ENCODE data around the gene GEN1. TPM values are rescaled to one million over a fixed set of nuclear protein-coding genes. Genes with fewer than 3 reads are reported as not detected.

GEN1 gene
- total RNA-seq, 1 experiment from 2014 or later: 36.5 TPM

DNA sequence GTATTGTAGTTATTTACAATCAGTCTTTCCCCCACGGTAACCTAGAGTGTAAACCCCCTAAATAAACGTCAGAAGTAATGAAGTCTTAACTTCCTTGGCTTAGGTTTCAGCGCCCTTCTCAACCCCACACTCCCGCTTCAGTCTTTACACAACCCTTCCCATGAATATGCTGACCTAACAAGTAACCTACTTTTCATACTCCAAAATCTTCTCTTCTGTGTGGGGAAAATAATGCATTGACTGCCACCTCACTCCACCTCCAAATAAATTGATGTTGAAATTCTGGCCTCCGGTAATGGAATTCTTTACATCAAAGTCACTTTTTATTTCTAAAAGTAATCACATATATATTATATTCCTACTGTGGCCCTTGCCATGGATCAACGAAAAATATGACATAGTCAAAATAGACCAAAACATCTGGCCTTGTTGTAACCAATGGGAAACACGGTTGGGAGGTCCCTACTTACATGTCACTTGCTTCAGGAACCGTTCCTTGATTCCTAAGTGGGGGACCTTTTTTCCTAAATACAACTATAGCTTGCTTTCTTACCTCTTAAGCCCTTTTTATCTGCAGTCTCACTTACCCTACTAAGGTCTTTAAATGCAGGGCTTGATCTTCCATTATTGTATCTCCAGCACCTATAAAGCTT, 961 bp downstream of the GEN1 start:
- ChIA-PET CTCF (no interaction called here), POLR2A (interaction anchor here (1.1 kb wide), 1 partner anchor 36 kb away, joined by 5 read pairs; no protein-coding TSS in a partner anchor)
- H3K4me3 ChIP-seq (ENCODE audit: low read depth, low read length): peak overlapping the region; percentile 97
- Mint-ChIP-seq H3K4me1 (ENCODE audit: low read depth, unreplicated experiment) (no peaks in the 10 kb centered on the region), H3K9me3 (ENCODE audit: unreplicated experiment) (no peaks in the 10 kb centered on the region), H3K36me3 (ENCODE audit: insufficient read depth, unreplicated experiment) (peaks cover 10% of the 10 kb centered on the region), H3K27ac (ENCODE audit: unreplicated experiment) (peak overlapping the region; percentile 99), H3K4me3 (ENCODE audit: unreplicated experiment) (peak overlapping the region; percentile 92), H3K27me3 (ENCODE audit: insufficient read depth, unreplicated experiment) (no peaks in the 10 kb centered on the region)
- intact Hi-C loops (cut with micrococcal nuclease; ENCODE audit: unreplicated experiment): no loop called here
- H3K36me3 ChIP-seq (ENCODE audit: control insufficient read depth, insufficient read depth, low read length): no peaks in the 10 kb centered on the region
- peaks cover 10% of the 10 kb centered on the region for H3K4me1 ChIP-seq
- TSS peak; percentile 47 for BruUV-seq (replicated peaks)
- H3K27me3 ChIP-seq (replicated peaks; ENCODE audit: control insufficient read depth, insufficient read depth, low read length): no peaks in the 10 kb centered on the region
- no peaks in the 10 kb centered on the region for H3K9me3 ChIP-seq
- no peak for DNase-seq
- no peak for TF ChIP-seq CTCF (IDR thresholded peaks at IDR 0.05; ENCODE audit: insufficient read depth in 1 of 2, low read depth in 1 of 2, low read length in 1 of 2, severe bottlenecking in 1 of 2, unreplicated experiment in 1 of 2)

- peaks cover 23% of the 10 kb centered on the region for H3K36me3 Mint-ChIP-seq (ENCODE audit: insufficient read depth, unreplicated experiment)
- CTCF ChIA-PET: no interaction called here
- no peak overlapping the region for H3K4me3 ChIP-seq (ENCODE audit: low read depth, low read length)
- no peaks in the 10 kb centered on the region for H3K27me3 Mint-ChIP-seq (ENCODE audit: insufficient read depth, unreplicated experiment)
- TF ChIP-seq CTCF (IDR thresholded peaks at IDR 0.05; ENCODE audit: insufficient read depth in 1 of 2, low read depth in 1 of 2, low read length in 1 of 2, severe bottlenecking in 1 of 2, unreplicated experiment in 1 of 2): no peak
- no peaks in the 10 kb centered on the region for H3K27me3 ChIP-seq (replicated peaks; ENCODE audit: control insufficient read depth, insufficient read depth, low read length)
- H3K4me1 Mint-ChIP-seq (ENCODE audit: low read depth, unreplicated experiment): no peaks in the 10 kb centered on the region
- no TSS peak for BruUV-seq (replicated peaks)
- H3K27ac Mint-ChIP-seq (ENCODE audit: unreplicated experiment): no peak overlapping the region
- H3K36me3 ChIP-seq (ENCODE audit: control insufficient read depth, insufficient read depth, low read length): no peaks in the 10 kb centered on the region
- DNase-seq: no peak
- H3K4me1 ChIP-seq: peaks cover 8% of the 10 kb centered on the region
- intact Hi-C loops (cut with micrococcal nuclease; ENCODE audit: unreplicated experiment): no loop called here
- no peaks in the 10 kb centered on the region for H3K9me3 ChIP-seq
- no peak overlapping the region for H3K4me3 Mint-ChIP-seq (ENCODE audit: unreplicated experiment)
- POLR2A ChIA-PET: no interaction called here
- H3K9me3 Mint-ChIP-seq (ENCODE audit: unreplicated experiment): no peaks in the 10 kb centered on the region
Observed at GRCh38 chr2:17756668-17757067, 2.7 kb downstream of the GEN1 start.

- ChIA-PET POLR2A (no interaction called here), CTCF (no interaction called here)
- no peak for TF ChIP-seq CTCF (IDR thresholded peaks at IDR 0.05; ENCODE audit: insufficient read depth in 1 of 2, low read depth in 1 of 2, low read length in 1 of 2, severe bottlenecking in 1 of 2, unreplicated experiment in 1 of 2)
- no TSS peak for BruUV-seq (replicated peaks)
- no peaks in the 10 kb centered on the region for H3K27me3 ChIP-seq (replicated peaks; ENCODE audit: control insufficient read depth, insufficient read depth, low read length)
- peaks cover 1% of the 10 kb centered on the region for H3K4me1 ChIP-seq
- Mint-ChIP-seq H3K27me3 (ENCODE audit: insufficient read depth, unreplicated experiment) (no peaks in the 10 kb centered on the region), H3K9me3 (ENCODE audit: unreplicated experiment) (no peaks in the 10 kb centered on the region), H3K36me3 (ENCODE audit: insufficient read depth, unreplicated experiment) (peaks cover 24% of the 10 kb centered on the region), H3K4me3 (ENCODE audit: unreplicated experiment) (no peak overlapping the region), H3K4me1 (ENCODE audit: low read depth, unreplicated experiment) (no peaks in the 10 kb centered on the region), H3K27ac (ENCODE audit: unreplicated experiment) (no peak overlapping the region)
- DNase-seq: no peak
- no peak overlapping the region for H3K4me3 ChIP-seq (ENCODE audit: low read depth, low read length)
- no peaks in the 10 kb centered on the region for H3K9me3 ChIP-seq
- intact Hi-C loops (cut with micrococcal nuclease; ENCODE audit: unreplicated experiment): no loop called here
- no peaks in the 10 kb centered on the region for H3K36me3 ChIP-seq (ENCODE audit: control insufficient read depth, insufficient read depth, low read length)
Observed at GRCh38 chr2:17757321-17757720, 3.4 kb downstream of the GEN1 start.
